Measurements from ENCODE around the gene ZDHHC23. TPM values are rescaled to one million over a fixed set of nuclear protein-coding genes. Genes with fewer than 3 reads are reported as not detected.

Gene ZDHHC23
- total RNA-seq, 1 donor from 2014 or later = 1.0 TPM

DNA sequence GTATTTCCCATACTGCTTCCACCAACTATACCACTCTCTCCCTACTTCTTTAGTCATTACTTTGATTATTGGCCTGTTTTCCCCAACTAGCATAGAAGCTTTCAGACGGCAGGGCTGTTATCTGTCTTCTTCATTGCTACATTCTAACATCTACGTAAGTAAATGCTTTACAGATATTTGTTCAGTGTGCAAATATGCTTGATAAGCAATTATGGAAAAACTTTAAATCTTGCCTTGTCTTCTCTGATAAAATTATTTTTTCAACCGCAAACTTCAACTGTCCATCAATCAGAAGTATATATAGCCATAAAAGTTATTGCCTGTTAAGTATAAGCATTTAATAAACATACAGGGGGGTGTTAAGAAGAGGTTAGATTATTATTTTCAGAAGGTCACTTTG, 35.7 kb downstream of the ZDHHC23 start:
- Histone ChIP-seq H3K4me3 (ENCODE audit: low read length in 3 of 3) (no peak overlapping the region), H3K27me3 (ENCODE audit: control insufficient read depth in 3 of 3, insufficient read depth in 3 of 3, low read length in 3 of 3) (no peaks in the 10 kb centered on the region), H3K27ac (ENCODE audit: low read depth, low read length) (no peak overlapping the region), H3K4me1 (ENCODE audit: control insufficient read depth in 3 of 3, insufficient read depth in 3 of 3, low read length in 3 of 3) (no peaks in the 10 kb centered on the region), H3K9me3 (ENCODE audit: control insufficient read depth in 3 of 3, low read length in 3 of 3) (no peaks in the 10 kb centered on the region), H3K9ac (ENCODE audit: low read depth in 1 of 3, low read length in 3 of 3) (no peak overlapping the region), H3K36me3 (ENCODE audit: control insufficient read depth in 3 of 3, insufficient read depth in 3 of 3, low read length in 3 of 3) (peaks cover 0 to 8% (median 0%) of the 10 kb centered on the region in 3 donors)

DNA sequence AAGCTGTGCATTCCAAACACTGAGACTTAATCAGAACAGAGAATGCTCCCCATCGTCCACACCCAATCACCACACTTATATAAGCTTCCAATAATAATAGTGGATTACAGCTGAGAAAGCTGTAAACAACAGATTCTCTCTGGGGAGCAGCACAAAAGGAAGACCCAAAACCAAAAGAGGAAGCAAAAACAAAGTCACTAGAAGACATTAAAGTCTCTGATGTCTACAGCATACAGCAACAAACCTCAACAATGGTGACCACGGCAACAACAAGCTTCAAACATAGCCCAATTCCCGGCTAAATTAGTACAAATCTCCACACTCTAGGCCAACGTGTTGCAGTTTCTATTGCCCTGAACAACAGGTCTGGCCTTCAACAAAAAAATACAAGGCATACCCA, 37.7 kb downstream of the ZDHHC23 start:
- Histone ChIP-seq H3K27me3 (ENCODE audit: control insufficient read depth in 3 of 3, insufficient read depth in 3 of 3, low read length in 3 of 3) (no peaks in the 10 kb centered on the region), H3K27ac (ENCODE audit: low read depth, low read length) (no peak overlapping the region), H3K36me3 (ENCODE audit: control insufficient read depth in 3 of 3, insufficient read depth in 3 of 3, low read length in 3 of 3) (peaks cover 0 to 3% (median 0%) of the 10 kb centered on the region in 3 donors), H3K4me3 (ENCODE audit: low read length in 3 of 3) (no peak overlapping the region), H3K9ac (ENCODE audit: low read depth in 1 of 3, low read length in 3 of 3) (no peak overlapping the region), H3K9me3 (ENCODE audit: control insufficient read depth in 3 of 3, low read length in 3 of 3) (no peaks in the 10 kb centered on the region), H3K4me1 (ENCODE audit: control insufficient read depth in 3 of 3, insufficient read depth in 3 of 3, low read length in 3 of 3) (no peaks in the 10 kb centered on the region)

DNA sequence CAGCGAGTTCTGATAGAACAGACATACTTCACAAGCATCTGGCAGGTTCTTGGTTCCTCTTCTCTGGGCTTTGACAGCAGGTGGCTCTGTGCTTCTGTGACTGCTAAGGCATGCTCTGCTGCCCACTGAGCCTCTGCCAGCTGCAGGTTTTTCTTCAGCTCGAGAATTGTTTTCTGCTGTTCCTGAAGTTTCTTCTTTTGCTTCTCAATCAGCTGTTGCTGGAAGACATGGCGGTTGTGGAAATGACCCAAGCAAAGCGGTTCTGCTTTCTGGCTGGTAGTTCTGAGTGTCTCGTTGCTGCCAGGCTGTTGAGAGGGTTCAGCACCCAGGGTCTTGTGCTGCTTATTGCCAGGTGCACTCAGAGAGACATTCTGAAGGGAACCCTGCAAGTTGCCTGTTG, 57.7 kb downstream of the ZDHHC23 start:
- Histone ChIP-seq H3K4me3 (ENCODE audit: low read length in 3 of 3) (no peak overlapping the region), H3K27me3 (ENCODE audit: control insufficient read depth in 3 of 3, insufficient read depth in 3 of 3, low read length in 3 of 3) (no peaks in the 10 kb centered on the region), H3K36me3 (ENCODE audit: control insufficient read depth in 3 of 3, insufficient read depth in 3 of 3, low read length in 3 of 3) (peaks cover 8 to 16% (median 13%) of the 10 kb centered on the region in 3 donors)

DNA sequence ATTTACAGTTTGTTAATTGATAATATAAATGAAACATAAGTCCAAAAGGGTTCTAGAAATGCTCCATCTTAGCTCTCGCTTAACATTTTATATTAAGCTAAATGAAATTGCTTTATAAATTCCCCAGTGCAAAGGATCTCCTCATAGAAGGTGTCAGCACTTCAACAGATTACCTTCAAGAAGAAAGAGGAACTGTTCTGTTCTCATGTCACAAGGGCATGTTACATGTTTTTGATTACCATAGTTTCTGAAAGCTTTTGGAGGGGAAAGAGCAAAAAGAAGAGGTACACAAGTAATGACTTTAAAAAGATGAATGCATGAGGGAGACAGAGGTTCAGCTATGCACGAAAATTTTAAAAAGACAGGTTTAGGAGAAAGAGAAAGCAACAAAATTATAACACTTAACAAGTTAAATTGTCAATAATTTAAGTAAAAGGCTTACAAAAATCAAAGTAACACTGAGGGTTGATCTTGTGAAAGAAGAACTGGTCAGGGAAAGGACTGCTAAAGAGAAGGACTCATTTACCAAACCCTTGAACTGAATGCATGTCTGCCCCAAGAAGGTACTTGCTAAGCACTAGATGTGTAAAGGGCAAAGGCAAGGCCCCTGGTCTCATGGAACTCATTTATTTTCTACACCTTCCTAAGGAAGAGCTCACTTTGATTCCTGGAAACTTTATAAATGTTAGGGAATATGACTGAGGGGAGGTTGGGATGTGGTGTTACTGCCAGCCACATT, 63.4 kb downstream of the ZDHHC23 start:
- Histone ChIP-seq H3K36me3 (ENCODE audit: control insufficient read depth in 3 of 3, insufficient read depth in 3 of 3, low read length in 3 of 3) (peaks cover 0 to 4% (median 0%) of the 10 kb centered on the region in 3 donors), H3K9ac (ENCODE audit: low read depth in 1 of 3, low read length in 3 of 3) (no peak overlapping the region), H3K4me1 (ENCODE audit: control insufficient read depth in 3 of 3, insufficient read depth in 3 of 3, low read length in 3 of 3) (no peaks in the 10 kb centered on the region), H3K4me3 (ENCODE audit: low read length in 3 of 3) (no peak overlapping the region), H3K27ac (ENCODE audit: low read depth, low read length) (no peak overlapping the region), H3K9me3 (ENCODE audit: control insufficient read depth in 3 of 3, low read length in 3 of 3) (no peaks in the 10 kb centered on the region), H3K27me3 (ENCODE audit: control insufficient read depth in 3 of 3, insufficient read depth in 3 of 3, low read length in 3 of 3) (no peaks in the 10 kb centered on the region)

More for the DNA sequence above, 57.7 kb downstream of the ZDHHC23 start:
- Histone ChIP-seq H3K9me3 (ENCODE audit: control insufficient read depth in 3 of 3, low read length in 3 of 3) (peaks cover 0 to 5% (median 0%) of the 10 kb centered on the region in 3 donors), H3K27ac (ENCODE audit: low read depth, low read length) (no peak overlapping the region), H3K9ac (ENCODE audit: low read depth in 1 of 3, low read length in 3 of 3) (no peak overlapping the region), H3K4me1 (ENCODE audit: control insufficient read depth in 3 of 3, insufficient read depth in 3 of 3, low read length in 3 of 3) (no peaks in the 10 kb centered on the region)

Other genes starting within 250 kb of the ZDHHC23 start
- gene NAA50, start 201.8 kb upstream of the ZDHHC23 start, total RNA-seq = 65.2 TPM
- gene ATP6V1A, start 201.0 kb upstream of the ZDHHC23 start, total RNA-seq = 37.6 TPM
- 1.6 TPM for gene GRAMD1C, start 109.2 kb upstream of the ZDHHC23 start, total RNA-seq
- gene CCDC191, start 108.5 kb downstream of the ZDHHC23 start, total RNA-seq = 1.6 TPM
- 18.3 TPM for gene QTRT2, start 108.7 kb downstream of the ZDHHC23 start, total RNA-seq
- gene DRD3, start 231.0 kb downstream of the ZDHHC23 start, total RNA-seq = not detected